NCI-H2081 treated with DMSO at 0.1 percent for 48 hours (cell line): Measurements from ENCODE around the gene ZNF367.
"Not testable (repeated sequence)": the region's sequence is repeated elsewhere in the genome, so short reads cannot be mapped to it uniquely, and the experiment has no call there.

Experiments
- DNase-seq: peaks from one replicate; lab custom pipeline; 2025; lab: John Stamatoyannopoulos, UW

The ZNF367 gene

GRCh38 chr9:96360976-96361375 is 57.2 kb downstream of the ZNF367 start:
- DNase-seq = no peak

GRCh38 chr9:96360523-96360922 is 57.6 kb downstream of the ZNF367 start:
- DNase-seq = not testable (repeated sequence)

GRCh38 chr9:96350866-96351265 is 67.3 kb downstream of the ZNF367 start:
- DNase-seq = no peak

GRCh38 chr9:96348261-96348660 is 69.9 kb downstream of the ZNF367 start:
- no peak for DNase-seq

GRCh38 chr9:96345551-96345950 is 72.6 kb downstream of the ZNF367 start:
- no peak for DNase-seq

- DNase-seq = no peak
Measured at GRCh38 chr9:96344458-96345180, 73.6 kb downstream of the ZNF367 start.

- DNase-seq = no peak
Measured at GRCh38 chr9:96343515-96344360, 74.4 kb downstream of the ZNF367 start.

- DNase-seq = no peak
Measured at GRCh38 chr9:96342571-96343245, 75.5 kb downstream of the ZNF367 start.

GRCh38 chr9:96340707-96341106 is 77.5 kb downstream of the ZNF367 start:
- no peak for DNase-seq

GRCh38 chr9:96338299-96338698 is 79.9 kb downstream of the ZNF367 start:
- no peak for DNase-seq
